Neuron (in vitro differentiated cells): Measurements from ENCODE around the gene CDH6.
A peak's percentile ranks its signal among the peaks of the same experiment; 100 is the strongest.
"Not testable (repeated sequence)": the region's sequence is repeated elsewhere in the genome, so short reads cannot be mapped to it uniquely, and the experiment has no call there.

Source experiments
- H2AFZ ChIP-seq: one replicate; pipeline ENCODE4 v1.6.1; 2013; ENCODE audit warnings: low read depth, mild to moderate bottlenecking, inconsistent platforms, low read length, moderate library complexity
- H3K27me3 ChIP-seq: one replicate; pipeline ENCODE4 v1.6.1; 2013; ENCODE audit warnings: low read length; ENCODE audit not compliant: insufficient read depth
- H3K36me3 ChIP-seq: one replicate; pipeline ENCODE4 v1.6.1; 2013; ENCODE audit warnings: low read length; ENCODE audit not compliant: insufficient read depth
- H3K4me1 ChIP-seq: one replicate; pipeline ENCODE4 v1.6.1; 2013; ENCODE audit warnings: low read length; ENCODE audit not compliant: insufficient read depth
- H3K4me3 ChIP-seq: 2 replicates; pipeline ENCODE4 v1.5.1; 2013; ENCODE audit warnings: mild to moderate bottlenecking, low read length, moderate library complexity
- H3K9me3 ChIP-seq: one replicate; pipeline ENCODE4 v1.6.1; 2013; ENCODE audit warnings: low read length

Gene CDH6

DNA sequence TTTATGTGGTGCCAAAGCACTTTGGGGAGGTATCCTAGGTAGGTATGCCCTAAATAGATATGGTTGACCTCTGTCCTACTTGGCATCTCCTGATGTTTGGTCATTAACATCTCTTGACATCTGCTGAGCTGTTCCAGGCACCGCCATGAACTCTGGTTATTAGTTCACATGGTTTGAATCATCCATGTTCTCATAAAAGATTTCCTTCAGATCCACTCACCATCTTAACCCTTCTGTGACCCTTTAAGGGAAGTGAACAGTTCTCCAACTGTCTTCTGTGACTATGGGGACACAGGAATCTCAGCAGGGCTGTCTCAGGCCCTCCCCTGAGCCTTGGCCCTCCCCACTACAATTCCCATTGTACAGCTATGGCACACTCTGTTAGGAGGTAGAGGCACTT, 167.7 kb downstream of the CDH6 start:
- H2AFZ ChIP-seq, result no peak overlapping the region
- H3K4me1 ChIP-seq, result peaks cover 24% of the 10 kb centered on the region
- no peak overlapping the region for H3K4me3 ChIP-seq
- no peaks in the 10 kb centered on the region for H3K9me3 ChIP-seq
- H3K27me3 ChIP-seq, result no peaks in the 10 kb centered on the region
- H3K36me3 ChIP-seq, result no peaks in the 10 kb centered on the region

GRCh38 chr5:31361704-31362528, 168.4 kb downstream of the CDH6 start:
- not testable (repeated sequence) for H2AFZ ChIP-seq, H3K36me3 ChIP-seq, H3K4me3 ChIP-seq, H3K9me3 ChIP-seq, H3K27me3 ChIP-seq
- peaks cover 28% of the 10 kb centered on the region for H3K4me1 ChIP-seq

DNA sequence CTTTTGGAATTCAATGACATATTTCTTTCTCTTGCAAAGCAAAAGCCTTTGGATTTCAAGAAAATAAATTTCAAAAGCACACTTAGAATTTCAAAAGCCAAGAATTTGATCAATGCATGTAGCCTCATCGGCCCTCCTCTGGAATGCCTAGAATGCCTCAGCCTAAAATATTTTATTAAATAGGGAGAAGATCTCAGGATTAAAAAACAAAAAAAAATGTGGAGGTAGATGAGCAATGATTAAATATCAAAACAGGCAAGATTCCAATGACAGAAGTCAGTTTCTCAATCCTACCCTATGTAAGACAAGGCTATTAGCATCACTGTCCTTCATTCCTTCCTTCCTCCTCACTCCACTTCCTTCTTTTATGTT, 169.0 kb downstream of the CDH6 start:
- Histone ChIP-seq H2AFZ (no peak overlapping the region), H3K27me3 (no peaks in the 10 kb centered on the region), H3K36me3 (no peaks in the 10 kb centered on the region), H3K9me3 (no peaks in the 10 kb centered on the region), H3K4me3 (no peak overlapping the region), H3K4me1 (peaks cover 34% of the 10 kb centered on the region)

DNA sequence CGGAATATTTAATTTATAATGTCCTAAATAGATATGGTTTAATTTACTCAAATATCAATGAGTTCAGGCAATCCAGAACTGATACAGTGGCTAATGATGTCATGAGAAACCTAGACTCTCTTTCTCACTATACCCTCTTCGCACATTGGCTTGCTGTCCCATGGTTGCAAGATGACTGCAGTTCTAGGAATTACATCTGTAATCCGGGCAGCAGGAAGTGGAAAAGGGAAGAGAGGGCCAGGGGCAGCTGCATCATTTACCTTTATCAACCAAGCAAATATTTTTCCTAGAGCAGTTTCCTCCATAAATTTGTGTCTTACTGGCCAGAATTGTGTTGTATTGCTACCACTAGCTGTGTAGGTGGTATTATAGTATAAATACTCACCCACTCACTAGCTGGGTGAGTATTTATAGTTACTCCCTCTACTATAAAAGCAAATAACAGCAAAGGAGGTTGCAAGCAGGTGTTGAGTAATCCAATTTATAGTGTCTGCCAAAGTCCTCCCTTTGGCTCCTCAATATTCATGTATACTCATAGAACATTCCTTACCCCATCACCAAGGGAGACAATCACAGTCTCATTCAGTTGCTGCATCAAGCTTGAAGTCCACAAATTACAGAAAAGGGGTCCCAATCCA, 169.6 kb downstream of the CDH6 start:
- H3K9me3 ChIP-seq, result no peaks in the 10 kb centered on the region
- H3K27me3 ChIP-seq, result no peaks in the 10 kb centered on the region
- peaks cover 34% of the 10 kb centered on the region for H3K4me1 ChIP-seq
- H3K36me3 ChIP-seq, result no peaks in the 10 kb centered on the region
- no peak overlapping the region for H3K4me3 ChIP-seq
- H2AFZ ChIP-seq, result no peak overlapping the region

DNA sequence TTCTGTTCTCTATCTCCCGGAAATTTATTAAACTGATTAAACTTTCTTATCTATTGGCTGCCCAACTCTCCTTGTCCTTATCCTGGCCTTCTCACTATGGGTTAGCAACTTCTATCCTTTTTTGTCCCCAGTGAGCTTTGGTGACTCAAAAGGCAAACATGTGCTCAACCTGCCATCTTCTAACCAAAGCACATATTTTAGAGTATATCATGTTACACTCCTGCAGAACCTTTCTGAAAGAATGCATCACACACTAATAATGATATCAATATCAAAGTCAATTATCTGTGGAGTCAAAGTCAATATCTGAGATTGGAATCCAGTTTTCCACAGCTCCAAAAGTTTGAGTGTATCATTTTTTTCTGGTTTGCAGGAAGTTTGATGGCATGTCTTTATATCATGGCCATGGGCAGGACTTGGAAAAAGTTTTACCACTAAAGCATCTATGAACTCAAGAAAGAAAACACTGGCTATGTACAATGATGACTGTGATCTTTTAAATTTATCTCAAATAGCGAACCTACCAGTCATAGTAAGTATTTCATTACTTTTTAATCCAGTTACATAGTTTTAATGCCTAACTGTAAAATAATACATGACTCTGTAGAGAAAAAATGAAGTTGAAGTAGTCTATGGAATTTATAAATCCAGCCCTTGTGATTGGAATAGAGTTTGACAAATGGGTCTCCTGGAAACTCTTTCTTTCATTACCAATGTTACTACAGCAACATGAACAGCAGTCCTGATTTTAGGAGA, 171.6 kb downstream of the CDH6 start:
- Histone ChIP-seq H3K36me3 (no peaks in the 10 kb centered on the region), H3K4me3 (no peak overlapping the region), H3K4me1 (peaks cover 36% of the 10 kb centered on the region), H3K27me3 (no peaks in the 10 kb centered on the region), H2AFZ (no peak overlapping the region), H3K9me3 (no peaks in the 10 kb centered on the region)

DNA sequence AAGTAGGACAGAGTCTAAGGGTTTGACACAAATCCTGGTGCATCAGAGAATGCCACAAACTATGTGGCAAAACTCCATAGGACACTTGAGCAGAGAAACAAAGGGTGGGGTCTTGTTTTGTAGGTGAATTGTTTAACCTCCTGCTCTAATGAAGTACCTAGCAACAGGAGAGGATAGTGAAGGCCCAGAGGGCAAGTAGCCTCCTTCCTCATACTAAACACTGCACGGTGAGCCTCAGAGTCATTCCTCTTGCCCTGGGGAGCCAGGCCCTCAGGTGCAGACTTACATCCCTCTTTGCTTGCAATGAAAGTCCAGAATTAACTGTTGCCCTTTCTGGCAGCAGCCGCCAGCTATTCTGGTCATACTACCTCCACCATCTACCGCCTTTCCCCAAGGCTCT, 172.3 kb downstream of the CDH6 start:
- Histone ChIP-seq H3K4me3 (no peak overlapping the region), H3K36me3 (no peaks in the 10 kb centered on the region), H2AFZ (no peak overlapping the region), H3K27me3 (no peaks in the 10 kb centered on the region), H3K9me3 (no peaks in the 10 kb centered on the region), H3K4me1 (peaks cover 33% of the 10 kb centered on the region)

GRCh38 chr5:31366941-31367340, 173.5 kb downstream of the CDH6 start:
- H2AFZ ChIP-seq, result peak overlapping the region; percentile 24
- H3K27me3 ChIP-seq, result no peaks in the 10 kb centered on the region
- no peaks in the 10 kb centered on the region for H3K36me3 ChIP-seq
- H3K4me1 ChIP-seq, result peaks cover 26% of the 10 kb centered on the region
- no peak overlapping the region for H3K4me3 ChIP-seq
- H3K9me3 ChIP-seq, result no peaks in the 10 kb centered on the region

DNA sequence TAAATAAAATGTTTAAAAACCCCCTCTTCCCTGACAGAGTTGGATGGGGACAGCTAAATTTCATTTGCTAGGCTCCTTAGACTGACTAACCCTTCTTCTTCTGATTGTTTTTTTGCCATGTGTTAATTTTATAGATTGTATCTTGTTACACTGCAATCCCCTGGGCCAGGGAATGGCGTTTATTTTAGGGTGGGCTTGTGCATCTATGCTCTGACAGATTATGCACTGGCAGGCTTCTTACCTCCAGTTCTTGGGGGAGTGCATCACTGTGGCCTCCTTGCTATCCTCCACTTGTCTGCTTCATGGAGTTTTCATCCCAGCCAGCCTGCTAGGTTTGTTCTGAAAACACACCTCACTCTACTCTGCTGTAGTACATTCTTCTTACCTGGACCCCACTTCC, 178.6 kb downstream of the CDH6 start:
- peaks cover 9% of the 10 kb centered on the region for H3K4me1 ChIP-seq
- no peaks in the 10 kb centered on the region for H3K9me3 ChIP-seq
- H3K36me3 ChIP-seq, result no peaks in the 10 kb centered on the region
- no peak overlapping the region for H2AFZ ChIP-seq
- no peaks in the 10 kb centered on the region for H3K27me3 ChIP-seq
- H3K4me3 ChIP-seq, result no peak overlapping the region

GRCh38 chr5:31375999-31376720, 182.7 kb downstream of the CDH6 start:
- Histone ChIP-seq H3K36me3 (no peaks in the 10 kb centered on the region), H3K4me1 (no peaks in the 10 kb centered on the region), H3K27me3 (no peaks in the 10 kb centered on the region), H3K4me3 (no peak overlapping the region), H2AFZ (no peak overlapping the region), H3K9me3 (no peaks in the 10 kb centered on the region)

DNA sequence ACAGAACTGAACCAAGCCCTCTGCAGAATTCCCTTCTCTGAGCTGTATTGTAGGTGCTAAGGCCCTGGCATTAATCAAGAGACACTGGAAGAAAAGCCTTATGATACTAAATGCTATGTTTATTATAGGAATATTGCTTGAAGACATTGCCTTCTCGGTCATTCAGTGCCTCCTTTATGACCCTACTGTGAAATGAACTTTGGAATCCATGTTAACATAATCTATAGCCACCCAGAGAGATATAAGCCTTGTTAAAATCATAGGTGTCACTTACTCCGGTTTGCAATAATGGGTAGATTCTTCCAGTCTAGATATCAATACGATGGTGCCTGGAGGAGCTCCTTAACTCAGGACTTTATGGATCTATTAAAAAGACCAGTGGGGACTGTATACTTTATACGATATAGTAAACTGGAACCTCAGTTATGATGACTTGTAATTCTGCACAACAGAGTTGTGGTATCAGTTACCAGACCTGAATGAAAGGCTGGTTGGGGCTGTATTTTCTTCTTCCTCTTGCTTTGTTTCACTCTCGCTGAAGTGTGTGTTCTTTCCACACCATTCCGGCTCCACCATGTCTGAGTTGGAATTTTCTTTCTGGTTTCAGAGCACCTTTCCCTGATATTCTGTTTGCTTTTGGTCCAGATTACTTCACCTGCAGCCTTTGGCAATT, 183.9 kb downstream of the CDH6 start:
- H2AFZ ChIP-seq, result no peak overlapping the region
- H3K9me3 ChIP-seq, result no peaks in the 10 kb centered on the region
- no peaks in the 10 kb centered on the region for H3K36me3 ChIP-seq
- peaks cover 8% of the 10 kb centered on the region for H3K4me1 ChIP-seq
- H3K27me3 ChIP-seq, result no peaks in the 10 kb centered on the region
- no peak overlapping the region for H3K4me3 ChIP-seq

GRCh38 chr5:31378136-31378535, 184.7 kb downstream of the CDH6 start:
- Histone ChIP-seq H3K36me3 (no peaks in the 10 kb centered on the region), H3K9me3 (no peaks in the 10 kb centered on the region), H3K4me1 (peaks cover 15% of the 10 kb centered on the region), H3K4me3 (no peak overlapping the region), H2AFZ (no peak overlapping the region), H3K27me3 (no peaks in the 10 kb centered on the region)
